ENCODE measurements around the gene SH2B3.
"Not testable (repeated sequence)": the region's sequence is repeated elsewhere in the genome, so short reads cannot be mapped to it uniquely, and the experiment has no call there.

The SH2B3 gene

DNA sequence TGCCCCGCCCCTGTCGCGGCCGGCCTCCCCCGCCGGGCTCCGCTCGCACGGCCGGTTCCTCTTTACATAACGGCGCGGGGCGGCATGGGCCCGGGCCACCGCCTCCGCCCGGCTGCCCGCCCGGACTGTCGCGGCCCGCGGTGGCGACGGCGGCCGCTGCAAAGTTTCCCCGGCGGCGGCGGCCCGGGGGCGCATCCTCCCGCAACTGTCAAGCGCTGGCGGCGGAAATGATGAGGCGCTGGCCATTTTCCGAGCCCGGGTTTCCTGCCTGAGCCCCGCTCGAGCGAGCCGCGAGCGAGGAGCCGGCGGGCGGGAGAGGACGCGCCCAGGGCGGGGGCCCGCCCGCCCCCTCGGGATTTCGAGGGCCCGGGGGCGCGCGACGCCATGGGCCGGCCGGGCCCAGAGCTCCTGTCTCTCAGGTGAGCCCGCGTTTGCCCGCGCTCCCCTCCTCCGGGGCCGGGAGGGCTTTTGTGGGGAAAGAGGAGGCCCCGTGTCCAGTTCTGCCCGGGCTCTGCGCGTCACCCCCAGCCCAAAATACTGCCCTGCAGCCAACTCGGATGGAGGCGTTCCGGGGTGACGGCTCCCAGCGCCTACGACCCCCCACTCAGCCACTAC is at the start of gene SH2B3:
SH2B3 (plus strand) TSS at position 65 of the 615 bp plus-strand sequence. CDS start 12,223 bp downstream, outside the sequence.
- DNase-seq, result no peak

DNA sequence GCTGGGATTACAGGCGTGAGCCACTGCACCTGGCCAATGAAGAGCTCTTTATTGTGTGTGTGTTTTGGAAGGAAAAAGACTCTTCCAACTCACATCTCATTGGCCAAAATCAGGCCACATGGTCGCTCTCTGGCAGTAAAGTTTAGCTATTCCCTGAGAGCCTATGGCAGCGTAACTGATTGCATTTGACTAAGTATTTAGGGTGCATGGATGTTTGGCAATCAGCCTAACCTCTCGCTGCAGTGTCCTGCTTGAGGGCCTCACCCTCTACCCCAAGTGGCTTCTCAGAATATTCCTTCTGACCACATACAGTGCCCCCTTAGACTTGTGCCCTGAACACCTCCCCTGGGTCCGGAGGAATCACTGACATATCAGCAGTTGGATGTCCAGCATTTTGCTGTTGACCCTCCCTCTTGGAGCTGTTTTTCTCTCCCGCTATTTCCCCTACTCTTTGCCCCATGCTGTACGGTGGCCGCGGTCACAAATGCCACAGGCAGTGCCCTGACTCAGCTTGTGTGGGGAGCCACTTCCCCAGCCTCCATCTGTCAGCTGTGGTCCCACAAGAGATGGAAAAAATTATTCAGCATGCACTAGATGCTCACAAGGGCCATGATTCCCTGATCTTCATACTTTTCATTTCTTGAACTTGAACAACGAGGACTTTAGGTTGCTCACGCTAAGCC is 46.4 kb upstream of the SH2B3 start:
- no peak for DNase-seq

- no peak for DNase-seq
These were observed 45.8 kb upstream of the SH2B3 start for GRCh38 chr12:111359914-111360276.

DNA sequence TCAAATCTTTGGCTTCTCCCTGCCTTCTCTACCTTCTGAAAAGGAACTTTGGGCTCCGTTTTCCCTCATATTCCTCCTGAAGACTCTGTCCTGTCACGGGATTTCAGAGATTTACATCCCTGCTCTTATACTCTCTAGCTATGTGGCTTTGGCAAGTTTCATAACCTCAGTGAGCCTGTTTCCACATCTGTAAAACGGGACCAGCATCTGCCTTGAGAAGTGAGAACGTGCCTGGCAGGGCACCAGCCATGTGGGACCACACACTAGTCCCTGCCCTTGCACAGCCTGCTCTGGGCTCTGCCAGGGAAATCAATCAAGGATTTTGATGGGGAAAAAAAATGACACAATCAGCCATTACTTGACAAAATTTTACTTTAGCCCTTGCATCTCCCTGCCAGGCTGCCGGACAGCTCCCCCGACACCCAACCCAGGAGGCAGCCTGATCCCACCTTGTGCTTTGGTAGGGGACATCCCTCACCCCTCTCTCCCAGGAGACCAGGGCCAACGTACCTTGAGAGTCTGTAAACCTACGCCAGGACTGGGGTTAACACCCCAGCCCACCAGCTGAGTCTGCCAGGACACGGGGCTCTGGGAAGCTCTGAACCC is 45.3 kb upstream of the SH2B3 start:
- no peak for DNase-seq

DNA sequence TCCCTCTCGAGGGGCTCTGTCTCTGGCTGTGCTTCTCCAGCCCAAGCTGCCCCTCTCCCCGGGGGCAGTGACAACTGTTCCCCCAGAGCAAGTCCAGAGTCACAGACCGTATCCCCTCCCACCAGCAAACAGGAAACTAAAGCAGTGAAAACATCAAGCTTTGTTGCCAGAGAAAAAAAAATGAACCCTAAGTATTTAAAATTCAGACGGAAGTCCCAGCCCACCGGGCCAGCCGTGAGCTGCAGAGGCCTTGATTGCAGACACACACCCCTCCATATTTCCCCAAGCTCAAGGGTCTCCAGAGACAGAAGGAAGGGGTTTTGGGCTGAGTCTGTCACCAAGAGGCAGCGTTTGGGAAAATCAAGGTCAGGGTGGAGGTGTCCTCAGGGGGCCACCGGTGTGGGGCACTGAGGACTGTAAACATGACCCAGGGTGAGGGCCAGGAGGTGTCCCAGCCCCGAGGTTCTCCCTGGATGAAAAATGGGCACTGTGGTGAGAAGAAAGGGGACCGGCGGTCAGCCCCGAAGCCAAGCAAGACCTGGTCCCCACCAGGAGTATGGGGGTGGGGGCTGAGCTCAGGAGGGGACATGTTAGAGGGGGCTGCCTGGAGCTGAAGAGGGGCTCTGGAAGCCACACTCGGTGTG is 44.5 kb upstream of the SH2B3 start:
- no peak for DNase-seq

GRCh38 chr12:111361717-111362576 is 43.8 kb upstream of the SH2B3 start:
- no peak for DNase-seq

DNA sequence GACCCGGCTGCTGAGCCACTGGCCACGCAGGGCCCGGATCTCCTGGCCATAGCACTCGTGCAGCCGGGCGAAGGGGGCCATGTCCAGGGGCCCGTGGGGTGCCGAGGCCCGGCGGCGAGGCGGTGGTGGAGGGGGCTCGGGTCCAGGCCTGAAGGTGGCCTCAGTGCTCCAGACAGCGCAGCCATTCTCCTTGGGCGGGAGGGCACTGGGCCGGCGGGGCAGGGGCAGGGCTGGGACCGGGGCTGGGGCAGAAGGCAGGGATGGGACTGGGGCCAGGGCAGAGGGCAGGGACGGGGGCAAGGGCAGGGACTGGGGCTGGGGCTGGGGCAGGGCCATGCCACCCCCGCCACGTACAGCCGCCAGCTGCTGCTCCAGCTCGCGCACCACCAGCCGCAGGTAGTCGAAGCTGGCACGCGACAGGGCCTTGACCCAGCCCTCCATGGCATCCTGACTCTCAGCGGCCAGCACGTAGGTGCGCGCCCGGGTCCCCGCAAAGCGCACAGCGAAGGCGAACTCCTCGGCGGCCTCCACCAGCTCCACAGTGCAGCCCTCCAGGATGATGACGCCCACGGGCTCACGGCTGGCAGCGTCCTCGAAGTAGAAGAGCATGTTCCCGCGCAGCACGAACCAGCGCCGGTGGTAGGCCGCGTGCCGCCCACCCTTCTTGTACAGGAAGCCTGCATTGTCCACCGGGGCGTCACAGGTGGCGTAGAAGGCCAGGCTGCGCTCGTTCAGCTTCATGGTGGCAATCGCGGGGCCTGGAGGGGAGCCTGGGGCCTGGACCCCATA is 42.8 kb upstream of the SH2B3 start:
- no peak for DNase-seq

- no peak for DNase-seq
These were observed 42.1 kb upstream of the SH2B3 start for GRCh38 chr12:111363578-111363977.

GRCh38 chr12:111366075-111366474 is 39.6 kb upstream of the SH2B3 start:
- DNase-seq, result no peak

GRCh38 chr12:111366583-111366982 is 39.1 kb upstream of the SH2B3 start:
- DNase-seq, result no peak

GRCh38 chr12:111367661-111368221 is 38.0 kb upstream of the SH2B3 start:
- no peak for DNase-seq

DNA sequence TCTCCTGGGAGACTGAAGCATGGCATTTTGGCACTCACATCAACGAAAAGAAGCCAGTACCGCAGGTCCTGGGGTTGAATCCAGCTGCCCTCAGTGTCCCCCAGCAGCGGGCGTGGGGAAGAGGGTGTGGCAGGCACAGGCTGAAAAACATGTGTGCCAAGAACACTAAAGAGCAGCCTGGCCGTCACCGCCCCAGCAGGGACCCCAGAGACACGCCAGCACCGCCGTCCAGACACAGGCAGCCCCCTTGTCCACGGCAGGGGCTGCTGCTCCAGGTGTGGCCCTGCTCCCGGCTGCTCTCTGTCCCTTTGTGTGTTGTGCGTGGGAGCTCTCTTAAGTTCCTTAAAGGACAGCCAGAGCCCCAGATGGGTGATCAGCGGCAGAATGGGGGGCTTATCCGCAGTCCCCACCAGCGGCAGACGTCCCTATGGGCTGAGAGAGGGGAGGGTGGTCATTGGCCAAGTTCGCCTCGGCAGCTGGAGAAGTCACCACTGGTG is 37.4 kb upstream of the SH2B3 start:
- DNase-seq, result no peak

DNA sequence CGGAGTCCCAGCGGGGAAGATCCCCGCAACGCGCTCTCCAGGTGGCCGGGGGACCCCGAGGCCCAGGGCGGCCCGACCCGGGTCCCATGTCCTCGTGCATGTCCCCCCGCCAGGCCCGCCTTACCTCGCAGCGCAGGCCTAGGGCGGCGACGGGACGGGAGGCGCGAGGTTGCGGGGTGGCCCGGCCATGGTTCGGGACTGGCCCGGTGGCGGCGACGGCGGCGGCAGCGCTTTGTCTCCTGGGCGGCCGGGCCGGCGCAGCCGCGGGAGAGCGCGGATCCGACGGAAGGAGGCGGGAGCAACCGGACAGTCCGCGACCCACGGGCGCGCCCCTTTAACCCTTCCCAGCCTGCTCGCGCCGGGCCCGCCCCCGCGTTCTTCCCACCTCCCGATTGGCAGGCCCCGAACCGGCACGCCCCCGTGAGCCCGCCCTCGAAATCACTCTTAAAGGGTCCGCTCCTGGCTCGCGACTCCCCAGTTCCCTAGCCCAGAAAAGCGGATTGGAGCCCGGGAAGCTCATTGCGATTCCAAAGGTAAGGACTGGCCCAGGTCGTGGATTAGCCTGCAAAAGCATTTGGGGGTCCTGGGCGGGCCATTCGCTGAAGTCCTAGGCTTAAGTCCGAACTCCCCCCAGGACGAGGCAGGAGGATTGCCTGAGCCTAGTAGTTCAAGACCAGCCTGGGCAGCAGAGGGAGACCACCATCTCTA is 36.8 kb upstream of the SH2B3 start, which contains the start of gene PHETA1:
PHETA1 (minus strand) TSS at position 308 of the 708 bp plus-strand sequence. CDS start 5,668 bp downstream, outside the sequence.
- peak; percentile 62 for DNase-seq

- no peak for DNase-seq
These were observed 36.1 kb upstream of the SH2B3 start for GRCh38 chr12:111369496-111370220.

DNA sequence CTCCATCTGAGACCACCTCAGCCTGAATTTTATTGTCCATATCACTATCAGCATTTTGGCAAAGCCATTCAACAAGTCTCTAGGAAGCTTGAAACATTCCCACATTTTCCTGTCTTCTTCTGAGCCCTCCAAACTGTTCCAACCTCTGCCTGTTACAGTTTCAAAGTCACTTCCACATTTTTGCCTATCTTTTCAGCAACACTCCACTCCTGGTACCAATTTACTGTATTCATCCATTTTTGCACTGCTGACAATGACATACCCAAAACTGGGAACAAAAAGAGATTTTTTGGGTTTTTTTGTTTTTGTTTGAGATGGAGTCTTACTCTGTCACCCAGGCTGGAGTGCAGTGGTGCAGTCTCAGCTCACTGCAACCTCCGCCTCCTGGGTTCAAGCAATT is 32.5 kb upstream of the SH2B3 start:
- DNase-seq, result not testable (repeated sequence)

DNA sequence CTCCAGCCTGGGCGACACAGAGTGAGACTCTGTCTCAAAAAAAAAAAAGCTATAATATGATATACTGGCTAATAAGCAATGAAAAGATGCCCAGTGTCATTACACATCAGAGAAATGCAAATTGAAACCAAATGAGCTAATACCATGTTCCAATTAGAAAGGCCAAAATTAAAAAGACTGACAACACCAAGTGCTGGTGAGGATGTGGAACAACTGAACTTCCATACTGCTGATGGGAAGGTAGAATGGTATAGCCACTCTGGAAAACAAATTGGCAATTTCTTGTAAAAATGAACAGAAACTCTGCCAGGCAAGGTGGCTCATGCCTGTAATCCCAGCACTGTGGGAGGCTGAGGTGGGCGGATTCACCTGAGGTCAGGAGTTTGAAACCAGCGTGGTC is 28.3 kb upstream of the SH2B3 start:
- no peak for DNase-seq

DNA sequence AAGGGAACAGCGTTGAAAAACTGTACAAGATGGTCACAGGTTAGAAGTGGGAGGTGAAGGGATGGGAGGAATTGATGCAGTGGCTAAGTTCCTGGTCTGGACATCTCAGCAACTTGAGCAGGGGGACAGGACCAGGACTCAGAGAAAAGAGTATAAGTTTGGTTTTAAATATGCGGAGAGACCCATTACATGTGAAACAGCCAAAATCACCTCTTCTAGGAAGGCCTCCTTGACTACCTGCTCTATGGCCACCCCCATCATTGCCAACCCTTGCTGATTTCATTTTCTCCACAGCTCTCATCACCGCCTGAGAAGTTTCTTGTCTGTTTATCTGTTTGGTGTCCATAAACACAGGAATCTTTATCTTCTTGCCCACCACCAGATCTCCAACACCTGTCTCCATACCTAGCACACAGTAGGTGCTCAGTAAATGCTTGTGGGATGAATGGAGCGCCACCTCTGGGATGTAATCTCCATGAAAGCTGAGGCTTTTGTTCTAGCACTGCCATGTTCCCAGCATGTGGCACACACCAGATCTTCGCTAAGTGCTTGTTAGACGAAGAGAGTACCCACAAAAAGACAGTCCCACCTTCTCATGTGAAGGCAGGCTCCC is 25.7 kb upstream of the SH2B3 start:
- no peak for DNase-seq

DNA sequence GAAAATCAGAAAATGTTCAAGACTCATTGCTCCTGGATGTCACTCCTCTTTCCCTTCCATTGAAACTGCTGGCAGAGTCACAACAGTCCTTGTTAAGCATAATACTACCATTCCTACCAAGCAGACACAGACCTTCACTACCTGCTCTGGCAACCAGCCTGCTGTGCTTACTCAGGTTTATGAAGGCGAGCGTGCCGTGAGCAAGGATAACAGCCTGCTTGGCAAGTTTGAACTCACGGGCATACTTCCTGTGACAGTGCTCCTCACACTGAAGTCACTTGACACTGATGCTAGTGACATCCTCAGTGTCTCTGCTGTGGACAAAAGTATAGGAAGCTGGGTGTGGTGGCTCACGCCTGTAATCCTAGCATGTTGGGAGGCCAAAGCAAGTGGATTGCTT is 21.1 kb upstream of the SH2B3 start:
- DNase-seq, result no peak

- DNase-seq, result no peak
These were observed 18.8 kb upstream of the SH2B3 start for GRCh38 chr12:111386885-111387284.

Measured in activated CD4-positive, alpha-beta T cell treated with anti-CD3 and anti-CD28 coated beads for 1 hour (primary cell).